ENCODE data around the gene FKBP10.

The FKBP10 gene

DNA sequence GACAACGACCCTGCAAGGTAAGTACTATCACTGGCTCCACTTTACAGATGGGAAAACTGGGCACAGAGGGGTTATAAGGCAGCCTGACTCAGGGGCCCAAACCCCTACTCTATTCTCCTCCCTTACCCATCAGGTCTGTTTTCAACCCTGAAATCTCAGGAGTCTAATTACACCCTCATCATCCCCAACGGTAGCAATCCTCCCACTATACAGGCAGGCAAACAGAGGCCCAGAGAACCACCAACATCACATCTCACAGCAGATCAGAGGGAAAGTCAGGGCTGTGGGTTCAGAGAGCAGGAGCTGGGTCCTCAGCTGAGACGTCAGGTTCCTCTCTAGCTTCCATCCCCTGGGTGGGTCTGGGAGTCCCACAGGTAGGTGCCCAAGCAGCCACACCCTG is 42.8 kb upstream of the FKBP10 start:
- no peaks in the 10 kb centered on the region for H3K27me3 ChIP-seq (ENCODE audit: insufficient read depth, poor library complexity, severe bottlenecking)
- DNase-seq (ENCODE audit: low read depth in 1 of 2, low spot score in 1 of 2): no peak
- H3K4me3 ChIP-seq (replicated peaks; ENCODE audit: insufficient read depth, low read length): no peak overlapping the region
- no peak overlapping the region for H3K27ac ChIP-seq (replicated peaks)
- no peak for TF ChIP-seq GABPA (IDR thresholded peaks at IDR 0.05; ENCODE audit: low read depth)
- TF ChIP-seq, protein P1, sequence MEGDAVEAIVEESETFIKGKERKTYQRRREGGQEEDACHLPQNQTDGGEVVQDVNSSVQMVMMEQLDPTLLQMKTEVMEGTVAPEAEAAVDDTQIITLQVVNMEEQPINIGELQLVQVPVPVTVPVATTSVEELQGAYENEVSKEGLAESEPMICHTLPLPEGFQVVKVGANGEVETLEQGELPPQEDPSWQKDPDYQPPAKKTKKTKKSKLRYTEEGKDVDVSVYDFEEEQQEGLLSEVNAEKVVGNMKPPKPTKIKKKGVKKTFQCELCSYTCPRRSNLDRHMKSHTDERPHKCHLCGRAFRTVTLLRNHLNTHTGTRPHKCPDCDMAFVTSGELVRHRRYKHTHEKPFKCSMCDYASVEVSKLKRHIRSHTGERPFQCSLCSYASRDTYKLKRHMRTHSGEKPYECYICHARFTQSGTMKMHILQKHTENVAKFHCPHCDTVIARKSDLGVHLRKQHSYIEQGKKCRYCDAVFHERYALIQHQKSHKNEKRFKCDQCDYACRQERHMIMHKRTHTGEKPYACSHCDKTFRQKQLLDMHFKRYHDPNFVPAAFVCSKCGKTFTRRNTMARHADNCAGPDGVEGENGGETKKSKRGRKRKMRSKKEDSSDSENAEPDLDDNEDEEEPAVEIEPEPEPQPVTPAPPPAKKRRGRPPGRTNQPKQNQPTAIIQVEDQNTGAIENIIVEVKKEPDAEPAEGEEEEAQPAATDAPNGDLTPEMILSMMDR (IDR thresholded peaks at IDR 0.05; ENCODE audit: insufficient read depth, low read length): no peak
- no peak for TF ChIP-seq SPI1 (IDR thresholded peaks at IDR 0.05; ENCODE audit: borderline replicate concordance, low read depth)
- no peak for TF ChIP-seq POLR2AphosphoS5 (IDR thresholded peaks at IDR 0.05; ENCODE audit: low read depth)
- TF ChIP-seq, protein P2, sequence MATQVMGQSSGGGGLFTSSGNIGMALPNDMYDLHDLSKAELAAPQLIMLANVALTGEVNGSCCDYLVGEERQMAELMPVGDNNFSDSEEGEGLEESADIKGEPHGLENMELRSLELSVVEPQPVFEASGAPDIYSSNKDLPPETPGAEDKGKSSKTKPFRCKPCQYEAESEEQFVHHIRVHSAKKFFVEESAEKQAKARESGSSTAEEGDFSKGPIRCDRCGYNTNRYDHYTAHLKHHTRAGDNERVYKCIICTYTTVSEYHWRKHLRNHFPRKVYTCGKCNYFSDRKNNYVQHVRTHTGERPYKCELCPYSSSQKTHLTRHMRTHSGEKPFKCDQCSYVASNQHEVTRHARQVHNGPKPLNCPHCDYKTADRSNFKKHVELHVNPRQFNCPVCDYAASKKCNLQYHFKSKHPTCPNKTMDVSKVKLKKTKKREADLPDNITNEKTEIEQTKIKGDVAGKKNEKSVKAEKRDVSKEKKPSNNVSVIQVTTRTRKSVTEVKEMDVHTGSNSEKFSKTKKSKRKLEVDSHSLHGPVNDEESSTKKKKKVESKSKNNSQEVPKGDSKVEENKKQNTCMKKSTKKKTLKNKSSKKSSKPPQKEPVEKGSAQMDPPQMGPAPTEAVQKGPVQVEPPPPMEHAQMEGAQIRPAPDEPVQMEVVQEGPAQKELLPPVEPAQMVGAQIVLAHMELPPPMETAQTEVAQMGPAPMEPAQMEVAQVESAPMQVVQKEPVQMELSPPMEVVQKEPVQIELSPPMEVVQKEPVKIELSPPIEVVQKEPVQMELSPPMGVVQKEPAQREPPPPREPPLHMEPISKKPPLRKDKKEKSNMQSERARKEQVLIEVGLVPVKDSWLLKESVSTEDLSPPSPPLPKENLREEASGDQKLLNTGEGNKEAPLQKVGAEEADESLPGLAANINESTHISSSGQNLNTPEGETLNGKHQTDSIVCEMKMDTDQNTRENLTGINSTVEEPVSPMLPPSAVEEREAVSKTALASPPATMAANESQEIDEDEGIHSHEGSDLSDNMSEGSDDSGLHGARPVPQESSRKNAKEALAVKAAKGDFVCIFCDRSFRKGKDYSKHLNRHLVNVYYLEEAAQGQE (IDR thresholded peaks at IDR 0.05; ENCODE audit: insufficient replicate concordance, low read depth): no peak

DNA sequence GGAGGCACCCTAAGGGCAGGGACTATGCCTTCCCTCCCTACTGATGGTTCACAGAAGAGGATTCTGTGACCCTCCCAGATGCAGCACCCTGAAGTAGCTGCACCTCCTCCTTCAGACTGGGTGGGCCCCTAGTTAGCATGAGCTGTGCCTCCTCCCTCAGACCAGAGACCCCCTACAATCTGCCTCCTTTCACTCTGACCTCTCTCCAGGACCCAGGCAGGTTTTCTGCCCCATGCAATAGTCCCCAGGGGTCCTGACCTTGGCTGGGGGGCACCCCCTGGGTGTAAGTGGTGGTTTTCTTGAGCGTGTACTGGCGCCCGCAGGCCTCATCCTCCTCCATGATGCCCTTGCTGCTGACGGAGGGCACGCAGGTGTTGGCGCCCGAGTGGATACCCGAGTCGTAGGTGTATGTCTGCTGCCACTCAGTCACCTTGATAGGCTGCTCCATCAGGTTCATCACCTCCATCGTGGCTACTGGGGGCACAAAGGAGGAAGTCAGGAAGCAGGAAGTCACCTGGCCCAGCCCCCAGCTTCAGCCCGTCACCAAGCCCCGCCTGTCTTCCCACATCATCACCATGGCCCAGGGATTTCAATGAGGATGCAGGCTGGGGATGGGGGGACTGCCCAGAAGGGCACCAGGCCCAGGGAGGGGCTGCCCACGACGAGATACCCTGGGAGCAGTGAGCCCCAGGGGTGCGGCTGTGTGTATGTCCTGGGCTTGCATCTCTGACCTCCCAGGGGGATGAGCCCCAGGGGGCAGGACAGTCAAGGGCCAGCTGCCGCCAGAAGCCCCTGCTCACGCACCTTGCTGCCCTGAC is 41.2 kb upstream of the FKBP10 start:
- no peak for DNase-seq (ENCODE audit: low read depth in 1 of 2, low spot score in 1 of 2)
- no peak overlapping the region for H3K4me3 ChIP-seq (replicated peaks; ENCODE audit: insufficient read depth, low read length)
- no peak overlapping the region for H3K27ac ChIP-seq (replicated peaks)
- TF ChIP-seq, protein P2 (IDR thresholded peaks at IDR 0.05; ENCODE audit: insufficient replicate concordance, low read depth): no peak
- no peak for TF ChIP-seq GABPA (IDR thresholded peaks at IDR 0.05; ENCODE audit: low read depth)
- TF ChIP-seq SPI1 (IDR thresholded peaks at IDR 0.05; ENCODE audit: borderline replicate concordance, low read depth): no peak
- TF ChIP-seq, protein P1 (IDR thresholded peaks at IDR 0.05; ENCODE audit: insufficient read depth, low read length): no peak
- no peak for TF ChIP-seq POLR2AphosphoS5 (IDR thresholded peaks at IDR 0.05; ENCODE audit: low read depth)
- H3K27me3 ChIP-seq (ENCODE audit: insufficient read depth, poor library complexity, severe bottlenecking): no peaks in the 10 kb centered on the region

DNA sequence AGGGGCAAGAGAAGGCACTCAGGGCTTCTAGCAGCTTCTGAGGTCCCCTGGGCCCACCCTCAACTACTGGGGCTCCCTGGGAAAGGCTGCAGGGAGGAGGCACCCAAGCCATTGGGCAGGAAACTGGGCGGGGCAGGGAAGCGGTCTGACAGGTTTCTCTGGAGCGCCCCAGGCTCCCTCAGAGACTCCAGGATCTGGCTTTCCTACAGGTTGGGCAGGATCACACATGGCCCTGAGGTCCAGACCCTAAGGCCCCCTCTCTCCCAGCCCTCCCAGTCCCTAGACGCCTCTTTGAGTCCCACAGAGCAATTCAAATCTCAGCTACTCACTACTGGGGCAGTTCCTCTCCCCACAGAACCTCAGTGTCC is 40.6 kb upstream of the FKBP10 start:
- TF ChIP-seq POLR2AphosphoS5 (IDR thresholded peaks at IDR 0.05; ENCODE audit: low read depth) (no peak), GABPA (IDR thresholded peaks at IDR 0.05; ENCODE audit: low read depth) (no peak), SPI1 (IDR thresholded peaks at IDR 0.05; ENCODE audit: borderline replicate concordance, low read depth) (no peak)
- TF ChIP-seq, protein P1 (IDR thresholded peaks at IDR 0.05; ENCODE audit: insufficient read depth, low read length): no peak
- TF ChIP-seq, protein P2 (IDR thresholded peaks at IDR 0.05; ENCODE audit: insufficient replicate concordance, low read depth): no peak
- no peaks in the 10 kb centered on the region for H3K27me3 ChIP-seq (ENCODE audit: insufficient read depth, poor library complexity, severe bottlenecking)
- no peak overlapping the region for H3K27ac ChIP-seq (replicated peaks)
- H3K4me3 ChIP-seq (replicated peaks; ENCODE audit: insufficient read depth, low read length): no peak overlapping the region
- DNase-seq (ENCODE audit: low read depth in 1 of 2, low spot score in 1 of 2): no peak
